HepG2 (cell line): ENCODE results near the gene MAT2A. TPM values are rescaled to one million over a fixed set of nuclear protein-coding genes. Genes with fewer than 3 reads are reported as not detected.

Experiments
- ARID4A ChIP-seq: sonication (generic); formaldehyde crosslinking; IDR thresholded peaks from 2 replicates; pipeline ENCODE4 v1.5.0; 2020; ENCODE audit warnings: mild to moderate bottlenecking, missing genetic modification reagents, borderline replicate concordance
- ATF4 ChIP-seq, 2 experiments: fragments of 450-650 bp in 1 of 2; sonication (generic) in 1 of 2; formaldehyde crosslinking; IDR thresholded peaks; 2 replicates each; pipeline versions ENCODE4 v1.5.0 to v1.8.0; 2020 to 2022; ENCODE audit warnings: mild to moderate bottlenecking in 1 of 2, missing genetic modification reagents in 1 of 2
- CEBPB ChIP-seq: IDR thresholded peaks from 2 replicates; pipeline ENCODE4 v1.6.1; 2011; ENCODE audit warnings: low read depth, low read length, improper control_type of control experiment, borderline replicate concordance
- EEA1 ChIP-seq: sonication (generic); formaldehyde crosslinking; IDR thresholded peaks from 2 replicates; pipeline ENCODE4 v1.5.1; 2020; ENCODE audit warnings: mild to moderate bottlenecking, missing genetic modification reagents, borderline replicate concordance
- GATAD1 ChIP-seq: IDR thresholded peaks from 2 replicates; pipeline ENCODE4 v1.6.1; 2016; ENCODE audit warnings: missing genetic modification reagents, missing compliant biosample characterization
- GZF1 ChIP-seq: sonication (generic); formaldehyde crosslinking; IDR thresholded peaks from 2 replicates; pipeline ENCODE4 v1.5.1; 2020; ENCODE audit warnings: mild to moderate bottlenecking, missing genetic modification reagents
- IRX3 ChIP-seq: sonication (generic); formaldehyde crosslinking; IDR thresholded peaks from 2 replicates; pipeline ENCODE4 v1.8.1; 2023; ENCODE audit warnings: mild to moderate bottlenecking, low read depth, missing genetic modification reagents, borderline replicate concordance
- MBD4 ChIP-seq: IDR thresholded peaks from 2 replicates; pipeline ENCODE4 v1.6.1; 2012; ENCODE audit warnings: low read length, inconsistent platforms, borderline replicate concordance
- MBNL3 ChIP-seq: fragments of 250-450 bp; sonication (Bioruptor Pico); conservative IDR thresholded peaks from 2 replicates; pipeline ENCODE4 v1.8.0; 2022; ENCODE audit warnings: mild to moderate bottlenecking, inconsistent platforms
- MED13 ChIP-seq: sonication (generic); formaldehyde crosslinking; IDR thresholded peaks from 2 replicates; pipeline ENCODE4 v1.5.0; 2020; ENCODE audit warnings: missing genetic modification reagents
- MTA1 ChIP-seq: sonication (generic); formaldehyde crosslinking; IDR thresholded peaks from 2 replicates; pipeline ENCODE4 v1.4.0; 2020; ENCODE audit warnings: missing genetic modification reagents, mild to moderate bottlenecking, borderline replicate concordance
- MYNN ChIP-seq: sonication (generic); formaldehyde crosslinking; IDR thresholded peaks from 2 replicates; pipeline ENCODE4 v1.4.0; 2020; ENCODE audit warnings: mild to moderate bottlenecking, low read depth, missing genetic modification reagents
- REPIN1 ChIP-seq: sonication (generic); formaldehyde crosslinking; IDR thresholded peaks from 2 replicates; pipeline ENCODE4 v1.8.0; 2022; ENCODE audit warnings: missing genetic modification reagents, low read depth, mild to moderate bottlenecking, borderline replicate concordance
- RXRA ChIP-seq: sonication (generic); formaldehyde crosslinking; IDR thresholded peaks from 2 replicates; pipeline ENCODE4 v1.5.1; 2020; ENCODE audit warnings: missing genetic modification reagents
- SIN3A ChIP-seq: IDR thresholded peaks from 2 replicates; pipeline ENCODE4 v1.6.1; 2011; ENCODE audit warnings: low read depth, mild to moderate bottlenecking, control low read depth, low read length, borderline replicate concordance
- SIX4 ChIP-seq: sonication (generic); formaldehyde crosslinking; IDR thresholded peaks from 2 replicates; pipeline ENCODE4 v1.4.0; 2020; ENCODE audit warnings: missing genetic modification reagents
- SMC3 ChIP-seq: IDR thresholded peaks from 2 replicates; pipeline ENCODE4 v1.6.1; 2011; ENCODE audit warnings: low read length, improper control_type of control experiment
- SP2 ChIP-seq: sonication (generic); formaldehyde crosslinking; IDR thresholded peaks from 2 replicates; pipeline ENCODE4 v1.5.1; 2020; ENCODE audit warnings: mild to moderate bottlenecking, missing genetic modification reagents
- TP53 ChIP-seq: sonication (generic); formaldehyde crosslinking; conservative IDR thresholded peaks from 2 replicates; pipeline ENCODE4 v1.4.0; 2020; ENCODE audit warnings: missing genetic modification reagents
- ZBTB3 ChIP-seq: sonication (generic); formaldehyde crosslinking; IDR thresholded peaks from 2 replicates; pipeline ENCODE4 v1.4.0; 2020; ENCODE audit warnings: low read depth, mild to moderate bottlenecking, moderate library complexity, missing genetic modification reagents, borderline replicate concordance
- ZC3H4 ChIP-seq: sonication (generic); formaldehyde crosslinking; IDR thresholded peaks from 2 replicates; pipeline ENCODE4 v1.4.0; 2020; ENCODE audit warnings: missing genetic modification reagents, borderline replicate concordance
- ZNF337 ChIP-seq: sonication (generic); formaldehyde crosslinking; IDR thresholded peaks from 2 replicates; pipeline ENCODE4 v1.5.1; 2020; ENCODE audit warnings: missing genetic modification reagents, low read depth, mild to moderate bottlenecking, borderline replicate concordance
- ZNF883 ChIP-seq: sonication (generic); formaldehyde crosslinking; IDR thresholded peaks from 2 replicates; pipeline ENCODE4 v1.5.1; 2020; ENCODE audit warnings: mild to moderate bottlenecking, missing genetic modification reagents; ENCODE audit errors: not compliant biosample characterization
- polyA plus RNA-seq, 8 experiments: library from polyadenylated mRNA; depleted of rRNA in 3 of 8; stranded (reverse) in 7 of 8; unstranded in 1 of 8; fragments of >200 nt; fragmentation: Illumina TruSeq in 4 of 8; extraction: Trizol in 4 of 8; gene quantifications; 2 replicates each; pipeline versions ENCODE4 v1.2.1 to v1.2.3, GENCODE V29; 2011 to 2016; ENCODE audit warnings: low read depth in 4 of 8, missing spikeins in 1 of 8, mixed read lengths in 1 of 8; ENCODE audit not compliant: insufficient read depth in 1 of 8
- total RNA-seq, 5 experiments: library from RNA; depleted of rRNA; stranded (reverse); fragments of >200 nt; fragmentation: Illumina TruSeq; extraction: Trizol; gene quantifications; 2 replicates each; pipeline ENCODE4 v1.2.3, GENCODE V29; 2016; ENCODE audit warnings: low read depth in 1 of 5
- TF ChIP-seq, protein P1 (sequence below): sonication (generic); formaldehyde crosslinking; IDR thresholded peaks from 2 replicates; pipeline ENCODE4 v1.8.0; 2022; ENCODE audit warnings: missing genetic modification reagents, mild to moderate bottlenecking, borderline replicate concordance

Gene MAT2A
- total and polyA plus RNA-seq, 2 of the 13 experiments (the other 11 are each of a cell fraction or from before 2014, with no cell fraction given): 155 to 331 TPM

- TF ChIP-seq ZNF883 (CRISPR knock-in tag) (peak; percentile 67), ZBTB3 (CRISPR knock-in tag) (0 out of 2 replicates have a peak, but pooled peaks have one; percentile 70), SIN3A (peak; percentile 85; the same call in 1 of the 2 replicates), TP53 (CRISPR knock-in tag) (no peak), MED13 (CRISPR knock-in tag) (no peak), REPIN1 (CRISPR knock-in tag) (no peak), IRX3 (CRISPR knock-in tag) (no peak; the same call in 1 of the 2 replicates), SIX4 (CRISPR knock-in tag) (0 out of 2 replicates have a peak, but pooled peaks have one; percentile 31), ATF4 (CRISPR knock-in tag; IDR thresholded peaks at IDR 0.05) (no peak), SMC3 (no peak), RXRA (CRISPR knock-in tag) (peak; percentile 20), ARID4A (CRISPR knock-in tag) (peak; percentile 78), MYNN (CRISPR knock-in tag) (0 out of 2 replicates have a peak, but pooled peaks have one; percentile 70), GATAD1 (CRISPR knock-in tag) (no peak), GZF1 (CRISPR knock-in tag) (peak; percentile 23; the same call in 1 of the 2 replicates), MTA1 (CRISPR knock-in tag) (peak; percentile 76; the same call in 1 of the 2 replicates), ZNF337 (CRISPR knock-in tag) (no peak), MBNL3 (CRISPR knock-in tag) (no peak), EEA1 (CRISPR knock-in tag) (no peak), MBD4 (no peak), SP2 (no peak), ZC3H4 (CRISPR knock-in tag) (no peak), CEBPB (peak; percentile 81)
- TF ChIP-seq, protein P1, sequence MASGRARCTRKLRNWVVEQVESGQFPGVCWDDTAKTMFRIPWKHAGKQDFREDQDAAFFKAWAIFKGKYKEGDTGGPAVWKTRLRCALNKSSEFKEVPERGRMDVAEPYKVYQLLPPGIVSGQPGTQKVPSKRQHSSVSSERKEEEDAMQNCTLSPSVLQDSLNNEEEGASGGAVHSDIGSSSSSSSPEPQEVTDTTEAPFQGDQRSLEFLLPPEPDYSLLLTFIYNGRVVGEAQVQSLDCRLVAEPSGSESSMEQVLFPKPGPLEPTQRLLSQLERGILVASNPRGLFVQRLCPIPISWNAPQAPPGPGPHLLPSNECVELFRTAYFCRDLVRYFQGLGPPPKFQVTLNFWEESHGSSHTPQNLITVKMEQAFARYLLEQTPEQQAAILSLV (CRISPR knock-in tag): no peak
Observed at GRCh38 chr2:85577386-85578242, 38.6 kb downstream of the MAT2A start, which contains the start of gene VAMP8 (continued).
